GM12891 (cell line): ENCODE measurements around the gene GATD1.

Experiments
- POLR2A ChIP-seq: IDR thresholded peaks from 2 replicates; pipeline ENCODE4 v1.6.1; 2011; ENCODE audit warnings: low read depth, low read length, control low read depth
- POLR2AphosphoS5 ChIP-seq: IDR thresholded peaks from 2 replicates; pipeline ENCODE4 v1.6.1; 2011; ENCODE audit warnings: low read depth, low read length, control low read depth

- TF ChIP-seq POLR2A (no peak), POLR2AphosphoS5 (no peak)
These were observed 43.6 kb upstream of the GATD1 start for GRCh38 chr11:820655-821511.
